Lung (tissue), 12 donors: ENCODE results near the gene NOS3. TPM values are rescaled to one million over a fixed set of nuclear protein-coding genes. Genes with fewer than 3 reads are reported as not detected.
A peak's percentile ranks its signal among the peaks of the same experiment; 100 is the strongest.

Source experiments
- ATAC-seq: fragments of 200-7000 bp; cut with Tn5 transposase; one replicate; pipeline ENCODE4 v1.9.1; 2020; ENCODE audit warnings: moderate number of reproducible peaks; ENCODE audit not compliant: insufficient read depth, low FRiP score
- DNase-seq, 3 donors: peaks; one replicate each; pipeline ENCODE4 v3.0.0-alpha.2; 2013 to 2017
- H3K27ac ChIP-seq, 2 donors: one replicate each; pipeline ENCODE4 v1.5.1; 2013; ENCODE audit warnings: mild to moderate bottlenecking in 2 of 2, moderate library complexity in 2 of 2, control low read depth in 1 of 2, inconsistent platforms in 1 of 2, low read depth in 1 of 2, low read length in 1 of 2
- H3K27me3 ChIP-seq, 3 donors: one replicate each; pipeline ENCODE4 v1.5.1; 2013; ENCODE audit warnings: low read length in 2 of 3; ENCODE audit not compliant: control insufficient read depth in 3 of 3, insufficient read depth in 3 of 3
- H3K36me3 ChIP-seq, 4 donors: one replicate each; pipeline ENCODE4 v1.5.1; 2013; ENCODE audit warnings: low read length in 4 of 4, mild to moderate bottlenecking in 1 of 4, moderate library complexity in 1 of 4; ENCODE audit not compliant: control insufficient read depth in 4 of 4, insufficient read depth in 4 of 4
- H3K4me1 ChIP-seq, 5 donors: one replicate each; pipeline ENCODE4 v1.5.1; 2013; ENCODE audit warnings: low read length in 5 of 5, mild to moderate bottlenecking in 2 of 5, moderate library complexity in 1 of 5; ENCODE audit not compliant: control insufficient read depth in 5 of 5, insufficient read depth in 5 of 5
- H3K4me3 ChIP-seq: one replicate; pipeline ENCODE4 v1.5.1; 2013; ENCODE audit warnings: mild to moderate bottlenecking, control low read depth, moderate library complexity
- H3K9ac ChIP-seq, 2 donors: one replicate each; pipeline ENCODE4 v1.5.1; 2013; ENCODE audit warnings: low read length in 2 of 2, control low read depth in 1 of 2; ENCODE audit not compliant: insufficient read depth in 1 of 2
- H3K9me3 ChIP-seq, 4 donors: one replicate each; pipeline ENCODE4 v1.5.1; 2013; ENCODE audit warnings: low read length in 3 of 4, mild to moderate bottlenecking in 1 of 4, moderate library complexity in 1 of 4; ENCODE audit not compliant: control insufficient read depth in 4 of 4, insufficient read depth in 3 of 4
- WGBS, 2 donors: extraction: QIAGEN DNeasy Blood & Tissue Kit; methylation state at CpG; one replicate each; pipeline ENCODE4 v1.1.7; 2013; 5-methylcytosine and 5-hydroxymethylcytosine counted together
- polyA plus RNA-seq, 2 donors: library from polyadenylated mRNA; stranded (reverse); fragments of 200-250 nt; gene quantifications; one replicate each; pipeline ENCODE4 v1.2.1, GENCODE V29; 2013
- total RNA-seq, 2 donors: library from RNA; depleted of rRNA in 1 of 2; stranded (reverse); fragments of >200 nt in 1 of 2; gene quantifications; one replicate each; pipeline ENCODE4 v1.2.1, GENCODE V29; 2014 to 2021
- TF ChIP-seq, protein P1 (sequence below): IDR thresholded peaks from 2 replicates; pipeline ENCODE4 v1.5.1; 2012; ENCODE audit warnings: mild to moderate bottlenecking; ENCODE audit errors: control extremely low read depth, extremely low read depth
- donor health status: control.
- donor health status: control.
- donor health status: Bipolar disorder and iron deficiency.
- donor health status: healthy.
- donor health status: DM: yes; HTN: yes; CAD: no.

NOS3 gene
- total and polyA plus RNA-seq, 4 donors = 9.3 to 31.0 (median 11.9) TPM

GRCh38 chr7:150949564-150949963 lies 41.3 kb upstream of the NOS3 start:
- Histone ChIP-seq H3K36me3 (no peaks in the 10 kb centered on the region), H3K9me3 (no peaks in the 10 kb centered on the region), H3K27ac (no peak overlapping the region), H3K4me1 (peaks cover 0 to 30% (median 0%) of the 10 kb centered on the region in 5 donors), H3K4me3 (no peak overlapping the region), H3K27me3 (peaks cover 0 to 10% (median 0%) of the 10 kb centered on the region in 3 donors), H3K9ac (no peak overlapping the region)
- no peak for ATAC-seq
- peak in 2 of 3 donors; percentile 28 to 50 for DNase-seq
- TF ChIP-seq, protein P1, sequence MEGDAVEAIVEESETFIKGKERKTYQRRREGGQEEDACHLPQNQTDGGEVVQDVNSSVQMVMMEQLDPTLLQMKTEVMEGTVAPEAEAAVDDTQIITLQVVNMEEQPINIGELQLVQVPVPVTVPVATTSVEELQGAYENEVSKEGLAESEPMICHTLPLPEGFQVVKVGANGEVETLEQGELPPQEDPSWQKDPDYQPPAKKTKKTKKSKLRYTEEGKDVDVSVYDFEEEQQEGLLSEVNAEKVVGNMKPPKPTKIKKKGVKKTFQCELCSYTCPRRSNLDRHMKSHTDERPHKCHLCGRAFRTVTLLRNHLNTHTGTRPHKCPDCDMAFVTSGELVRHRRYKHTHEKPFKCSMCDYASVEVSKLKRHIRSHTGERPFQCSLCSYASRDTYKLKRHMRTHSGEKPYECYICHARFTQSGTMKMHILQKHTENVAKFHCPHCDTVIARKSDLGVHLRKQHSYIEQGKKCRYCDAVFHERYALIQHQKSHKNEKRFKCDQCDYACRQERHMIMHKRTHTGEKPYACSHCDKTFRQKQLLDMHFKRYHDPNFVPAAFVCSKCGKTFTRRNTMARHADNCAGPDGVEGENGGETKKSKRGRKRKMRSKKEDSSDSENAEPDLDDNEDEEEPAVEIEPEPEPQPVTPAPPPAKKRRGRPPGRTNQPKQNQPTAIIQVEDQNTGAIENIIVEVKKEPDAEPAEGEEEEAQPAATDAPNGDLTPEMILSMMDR = no peak
- WGBS, 2 donors = 60 to 62% methylated on average over 4 of the region's 4 CpGs

GRCh38 chr7:150949971-150950491 lies 40.8 kb upstream of the NOS3 start:
- H3K4me3 ChIP-seq = no peak overlapping the region
- peaks cover 0 to 10% (median 0%) of the 10 kb centered on the region in 3 donors for H3K27me3 ChIP-seq
- H3K27ac ChIP-seq = no peak overlapping the region
- WGBS, 2 donors = 84 to 93% methylated on average over 16 of the region's 16 CpGs
- no peaks in the 10 kb centered on the region for H3K36me3 ChIP-seq
- DNase-seq = peak in 1 of 3 donors; percentile 7
- peaks cover 0 to 30% (median 0%) of the 10 kb centered on the region in 5 donors for H3K4me1 ChIP-seq
- no peaks in the 10 kb centered on the region for H3K9me3 ChIP-seq
- no peak for ATAC-seq
- H3K9ac ChIP-seq = no peak overlapping the region
- TF ChIP-seq, protein P1 = no peak

DNA sequence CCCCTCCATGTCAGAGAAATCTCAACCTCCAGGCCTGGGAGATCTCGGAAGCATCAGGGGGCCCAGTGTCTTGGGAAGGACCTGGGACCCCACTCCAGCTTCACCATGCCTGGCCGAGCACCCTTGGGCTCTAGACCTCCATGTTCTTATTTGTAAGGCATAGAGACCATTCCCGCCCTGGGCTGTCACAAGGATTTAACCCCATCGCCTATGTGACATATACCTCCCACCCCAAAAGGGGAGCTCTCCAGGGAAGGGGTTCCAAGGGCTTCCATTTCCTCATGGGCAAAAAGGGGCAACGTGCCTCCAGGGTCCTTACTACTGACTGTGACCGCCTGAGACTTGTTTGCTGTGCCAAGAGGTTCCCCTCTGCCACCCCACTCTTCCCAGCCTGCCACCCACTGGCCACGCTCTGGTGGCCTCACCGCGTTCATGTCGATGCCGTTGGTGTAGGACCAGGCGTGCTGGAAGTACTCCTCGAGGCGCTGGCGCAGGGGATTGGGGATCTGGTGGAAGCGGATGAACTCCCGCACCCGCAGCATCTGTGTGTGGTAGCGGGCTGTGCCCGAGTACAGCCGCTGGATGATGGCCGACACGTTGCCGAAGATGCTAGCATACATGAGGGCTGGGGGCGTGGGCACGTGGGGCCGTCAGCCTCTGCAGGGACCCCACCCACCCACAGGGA lies 40.2 kb upstream of the NOS3 start:
- TF ChIP-seq, protein P1 = no peak
- peaks cover 0 to 30% (median 0%) of the 10 kb centered on the region in 5 donors for H3K4me1 ChIP-seq
- DNase-seq (peak in 1 of 3 donors; percentile 12), ATAC-seq (no peak)
- H3K4me3 ChIP-seq = no peak overlapping the region
- 94 to 97% methylated on average over 27 of the region's 27 CpGs for WGBS, 2 donors
- no peak overlapping the region for H3K9ac ChIP-seq
- no peaks in the 10 kb centered on the region for H3K36me3 ChIP-seq
- peaks cover 0 to 10% (median 0%) of the 10 kb centered on the region in 3 donors for H3K27me3 ChIP-seq
- no peak overlapping the region for H3K27ac ChIP-seq
- H3K9me3 ChIP-seq = no peaks in the 10 kb centered on the region
